Effector CD8-positive, alpha-beta T cell (primary cell): ENCODE results near the gene ALOX12B.
"Not testable (repeated sequence)": the region's sequence is repeated elsewhere in the genome, so short reads cannot be mapped to it uniquely, and the experiment has no call there.

Source experiments
- DNase-seq: peaks from one replicate; lab custom pipeline; 2025; lab: John Stamatoyannopoulos, UW

ALOX12B gene

DNA sequence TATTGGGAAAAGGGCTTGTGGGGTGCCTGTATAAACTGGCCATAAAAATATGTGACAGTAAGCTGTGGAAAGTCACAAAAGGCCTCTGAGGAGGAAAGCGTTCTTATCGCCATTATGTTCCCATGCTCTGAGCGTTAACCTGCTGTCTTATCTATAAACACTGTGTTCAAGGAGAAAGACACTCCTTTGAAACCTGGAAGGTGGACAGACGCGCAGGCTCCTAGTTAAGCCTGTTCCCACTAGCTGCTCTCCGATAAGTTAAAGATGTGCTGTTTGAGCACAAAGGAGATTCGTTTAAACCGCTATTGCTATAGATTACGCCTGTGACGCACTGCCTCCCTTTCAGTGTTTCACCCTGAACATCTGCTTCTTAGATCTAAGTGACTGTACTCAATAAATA lies 5.2 kb downstream of the ALOX12B start:
- no peak for DNase-seq

DNA sequence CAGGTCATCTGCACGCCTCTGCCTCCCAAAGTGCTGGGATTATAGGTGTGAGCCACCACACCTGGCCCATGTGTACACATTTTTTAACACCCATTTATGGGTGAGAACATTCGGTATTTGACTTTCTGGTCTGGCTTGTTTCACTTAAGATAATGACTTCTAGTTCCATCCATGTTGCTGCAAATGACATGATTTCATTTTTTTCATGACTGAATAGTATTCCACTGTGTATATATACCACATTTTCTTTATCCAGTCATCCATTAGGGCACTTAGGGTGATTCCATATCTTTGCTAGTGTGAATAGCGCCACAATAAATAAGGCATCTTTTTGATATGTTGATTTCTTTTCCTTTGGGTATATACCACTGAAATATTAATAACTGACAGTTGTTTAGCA lies 5.6 kb downstream of the ALOX12B start:
- DNase-seq = no peak

DNA sequence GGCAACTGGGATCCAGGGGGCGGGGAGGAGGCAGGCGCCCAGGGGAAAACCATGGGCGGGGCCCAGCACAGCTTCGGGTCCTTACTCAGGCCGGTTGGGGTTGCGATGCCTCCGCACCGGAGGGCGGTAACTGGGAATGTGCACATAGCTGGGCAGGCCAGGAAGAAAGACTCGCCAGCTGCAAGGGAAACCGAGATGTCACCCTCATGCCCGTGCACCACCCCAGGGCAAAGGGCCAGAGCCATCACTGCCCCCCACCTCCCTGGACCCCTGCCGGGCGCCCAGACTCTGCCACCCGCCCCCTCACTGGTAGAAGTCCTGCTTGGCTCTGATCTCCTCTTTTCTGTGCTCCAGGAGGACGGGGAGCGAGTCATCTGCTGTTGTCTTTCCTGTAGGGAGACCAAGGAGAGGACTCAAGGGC lies 6.7 kb downstream of the ALOX12B start:
- no peak for DNase-seq

DNA sequence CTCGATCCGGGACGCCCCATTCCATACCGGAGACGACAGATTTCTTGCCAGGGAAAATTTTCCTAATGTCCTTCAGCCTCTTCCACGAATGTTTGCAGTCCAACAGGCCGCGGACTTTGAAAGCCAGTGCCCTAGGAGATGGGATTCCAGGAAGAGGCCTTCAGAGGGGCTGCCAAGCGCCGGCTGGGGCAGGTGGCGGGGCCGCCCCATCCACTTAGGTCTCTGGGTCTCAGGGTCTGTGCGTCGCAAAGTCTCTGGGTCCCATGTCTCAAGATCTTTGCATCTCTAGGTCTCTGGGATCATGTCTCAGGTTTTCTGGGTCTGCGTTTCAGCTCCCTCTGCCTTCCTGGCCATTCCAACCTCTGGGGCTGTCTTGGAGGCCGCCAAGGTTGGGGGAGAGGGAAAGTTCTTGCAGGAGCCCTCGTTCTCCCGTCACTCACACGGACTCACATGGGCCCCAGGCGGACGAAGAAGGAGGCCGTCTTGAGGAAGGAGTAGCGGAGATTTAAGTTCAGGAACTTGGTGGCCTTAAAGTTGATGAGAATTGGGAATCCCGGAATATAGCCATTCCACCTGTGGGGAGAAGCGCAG lies 7.2 kb downstream of the ALOX12B start:
- no peak for DNase-seq

DNA sequence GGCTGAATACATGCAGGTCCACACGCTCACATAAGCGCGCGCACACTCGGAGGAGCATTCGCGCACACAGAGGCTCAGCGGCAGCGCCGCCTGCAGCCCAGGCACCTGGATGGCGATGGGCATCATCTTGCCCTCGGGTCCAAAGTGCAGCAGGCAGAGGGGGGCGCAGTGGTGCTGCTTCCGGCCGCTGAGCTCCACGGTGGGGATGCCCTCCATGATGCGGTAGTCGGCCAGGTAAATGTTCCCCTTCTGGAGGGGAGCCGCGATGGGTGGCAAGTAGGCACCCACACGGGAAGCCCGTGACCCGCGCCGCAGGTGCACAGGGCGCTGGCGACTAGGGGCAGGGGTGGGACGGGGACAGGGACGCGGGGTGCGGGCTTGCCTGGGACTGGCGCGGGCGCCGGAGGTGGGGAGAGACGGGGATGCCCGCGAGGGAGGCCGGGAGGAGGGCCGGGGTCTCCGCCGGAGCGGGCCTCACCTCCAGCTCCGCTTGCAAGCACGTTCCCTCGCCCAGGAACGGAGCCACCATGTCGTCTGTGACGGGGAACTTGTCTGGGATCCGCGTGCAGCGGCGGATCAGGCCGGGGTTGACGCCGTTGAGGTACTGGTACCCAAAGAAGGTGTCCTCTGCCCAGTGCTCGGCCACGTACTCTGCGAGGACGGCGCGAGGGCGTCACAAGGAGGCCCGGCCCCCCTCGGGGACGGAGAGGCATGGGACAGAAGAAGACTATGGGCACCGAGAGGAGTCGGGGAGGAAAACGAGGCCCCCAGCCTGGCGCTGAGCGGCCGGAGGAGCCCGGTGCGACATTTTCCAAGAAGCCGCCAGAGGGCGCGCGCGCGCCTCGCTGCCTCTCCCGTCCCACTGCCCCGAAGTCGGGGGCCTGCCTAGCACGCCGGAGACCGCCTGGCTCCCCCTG lies 8.0 kb downstream of the ALOX12B start:
- DNase-seq = peak; percentile 64

DNA sequence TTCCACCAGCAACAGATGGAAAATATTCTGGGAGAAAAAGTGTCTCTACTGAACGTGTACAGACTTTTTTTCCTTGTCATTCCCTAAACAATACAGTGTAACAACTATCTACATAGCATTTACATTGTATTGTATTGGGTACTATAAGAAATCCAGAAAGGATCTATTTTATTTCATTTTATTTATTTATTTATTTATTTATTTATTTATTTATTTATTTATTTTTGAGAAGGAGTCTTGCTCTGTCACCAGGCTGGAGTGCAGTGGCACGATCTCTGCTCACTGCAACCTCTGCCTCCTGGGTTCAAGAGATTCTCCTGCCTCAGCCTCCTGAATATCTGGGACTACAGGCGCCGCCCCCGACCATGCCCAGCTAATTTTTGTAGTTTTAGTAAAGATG lies 9.6 kb downstream of the ALOX12B start:
- DNase-seq = not testable (repeated sequence)

DNA sequence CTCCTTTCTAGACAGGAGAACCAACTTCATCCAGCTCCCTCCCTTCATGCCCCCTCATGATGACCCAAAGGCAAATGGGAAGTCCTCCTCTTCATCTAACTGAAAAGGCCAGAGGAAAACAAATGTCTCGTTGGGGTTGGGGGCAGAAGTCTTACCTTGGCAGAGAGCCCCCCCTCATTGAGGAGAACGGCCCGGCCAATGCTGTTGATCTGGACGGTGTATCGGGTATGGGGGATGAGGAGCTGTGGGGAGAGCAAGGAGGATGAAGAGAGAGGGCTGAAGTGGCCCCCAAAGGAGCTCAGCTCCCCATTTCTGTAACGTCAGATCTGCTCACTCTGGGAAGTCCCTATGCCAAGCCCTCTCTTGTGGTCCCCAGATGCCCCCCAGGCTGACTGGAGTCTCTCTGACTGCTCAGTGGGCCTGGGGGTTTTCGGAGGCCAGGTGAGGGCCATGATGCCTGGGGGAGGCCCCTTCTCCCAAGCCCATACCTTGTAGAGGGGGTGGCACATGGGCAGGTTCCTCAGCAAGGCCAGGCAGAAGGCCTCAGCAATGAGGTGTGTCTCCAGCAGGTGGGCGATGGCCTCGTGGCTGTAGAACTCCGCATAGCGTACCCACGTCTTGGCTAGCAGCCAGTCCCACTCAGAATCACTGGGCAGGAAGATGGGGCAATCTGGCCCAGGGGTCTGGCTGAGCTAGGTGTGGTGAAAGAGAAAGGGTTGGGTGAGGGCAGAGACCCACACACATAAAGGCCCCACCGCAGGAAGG lies 10.8 kb downstream of the ALOX12B start:
- no peak for DNase-seq

DNA sequence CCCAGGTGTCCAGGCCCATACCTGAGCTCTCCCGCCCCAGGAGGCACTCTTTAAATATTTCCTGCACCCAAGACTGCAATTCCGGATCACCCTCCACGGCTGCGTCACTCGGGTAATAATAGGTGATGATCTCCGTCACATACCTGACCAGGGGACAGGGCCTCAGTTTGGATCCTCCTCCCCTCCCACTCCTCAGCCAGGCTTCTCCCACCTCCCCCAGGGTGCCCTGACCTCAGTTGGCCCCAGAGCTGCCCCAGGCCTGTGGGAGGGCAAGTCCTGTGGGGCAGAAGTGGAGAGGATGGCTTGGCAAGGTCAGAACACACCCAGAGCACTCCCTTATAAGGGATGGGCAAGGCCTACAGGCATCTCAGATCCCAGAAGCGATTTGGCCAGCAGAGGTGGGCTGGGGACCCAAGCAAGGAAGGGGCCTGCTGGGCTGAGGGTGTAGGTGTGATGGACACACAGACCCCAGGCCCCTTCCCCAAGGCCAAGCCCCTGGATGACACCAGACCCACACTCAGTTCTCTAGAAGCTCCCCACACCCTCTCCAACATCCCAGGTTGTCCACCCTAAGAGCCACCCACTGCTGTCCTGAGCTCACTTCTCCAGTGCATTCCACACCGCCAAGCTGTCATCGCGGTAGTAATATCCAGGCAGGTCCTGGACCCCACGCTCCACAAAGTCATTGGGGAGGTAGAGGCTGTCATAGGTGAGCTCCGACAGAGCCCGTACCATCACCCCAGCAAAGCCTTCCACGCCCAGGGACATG lies 11.8 kb downstream of the ALOX12B start:
- no peak for DNase-seq

DNA sequence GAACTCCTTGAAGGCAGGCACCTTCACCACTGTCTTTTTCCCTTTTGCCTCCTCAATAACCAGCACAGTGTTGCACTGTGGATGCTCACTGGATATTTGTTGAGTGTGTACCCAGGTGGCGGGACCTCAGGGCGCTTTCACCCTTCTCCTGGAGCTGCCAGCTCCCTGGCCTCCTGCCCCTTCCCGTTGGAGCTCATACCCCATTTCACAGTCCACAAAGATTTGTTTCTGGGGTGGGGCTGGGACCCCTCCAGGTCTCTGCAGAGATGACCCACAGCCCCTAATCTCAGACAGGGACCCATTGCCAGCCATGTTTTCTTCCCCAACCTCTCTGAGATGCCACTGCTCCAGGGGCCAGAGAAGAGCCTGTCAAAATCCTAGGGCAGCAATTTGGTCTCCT lies 12.4 kb downstream of the ALOX12B start:
- DNase-seq = no peak

DNA sequence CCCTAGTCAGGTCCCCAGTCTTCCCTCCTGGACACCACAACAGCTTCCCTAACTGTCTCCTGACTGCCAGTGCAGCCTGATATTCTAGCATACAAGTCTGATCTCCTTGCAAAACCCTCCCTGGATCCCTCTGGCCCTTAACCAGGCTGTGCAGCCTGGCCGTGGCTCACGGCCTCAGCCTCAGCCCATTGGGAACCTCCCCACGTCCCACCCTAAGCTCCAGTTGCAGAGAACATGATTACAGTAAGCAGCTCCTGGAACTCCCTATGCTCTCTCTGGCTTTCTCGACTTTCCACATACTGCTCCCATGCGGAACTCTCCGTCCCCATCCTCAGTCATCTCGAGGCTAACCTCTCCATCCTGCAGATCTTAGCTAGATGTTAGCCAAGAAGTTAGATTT lies 13.0 kb downstream of the ALOX12B start:
- DNase-seq = no peak

DNA sequence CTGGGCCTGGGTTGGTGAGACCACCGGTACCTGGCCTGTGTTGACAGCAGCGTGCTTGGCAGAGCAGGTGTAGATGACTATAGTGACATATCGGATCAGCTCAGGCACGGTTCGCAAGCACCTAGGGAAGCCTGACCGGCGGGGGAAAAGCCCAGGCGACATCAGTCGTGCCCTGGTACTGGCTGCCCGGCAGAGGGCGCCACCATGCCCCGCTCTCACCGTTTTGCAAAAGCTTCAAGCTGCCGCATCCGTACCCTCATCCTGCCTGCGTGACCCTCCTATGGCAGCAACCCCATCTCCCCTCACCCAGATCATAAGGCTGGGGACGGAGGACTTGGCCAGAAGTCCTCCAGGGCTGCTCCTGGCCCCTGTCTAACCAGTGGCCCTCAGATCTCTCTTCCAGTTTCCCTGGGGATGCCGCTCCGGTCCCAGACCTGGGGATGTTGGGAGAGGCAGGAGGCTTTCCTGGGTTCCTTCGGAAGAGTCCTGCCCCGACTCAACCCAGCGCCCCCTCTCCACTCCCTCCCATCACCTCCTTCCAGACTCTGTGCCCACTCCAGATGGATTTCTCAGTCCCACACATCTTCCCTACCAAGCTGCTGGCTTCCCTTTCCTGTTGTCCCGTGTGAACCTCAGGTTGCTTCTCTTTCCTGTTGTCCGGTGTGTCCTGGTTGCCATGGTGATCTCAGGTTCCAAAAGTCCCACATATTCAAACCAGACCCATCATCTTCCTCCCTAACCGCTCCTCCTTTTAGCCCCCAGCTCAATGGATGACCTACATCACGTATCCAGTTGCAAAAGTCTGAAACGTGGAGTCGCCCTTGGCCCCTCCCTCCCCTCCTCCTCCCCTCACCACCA lies 13.7 kb downstream of the ALOX12B start:
- peak; percentile 76 for DNase-seq

DNA sequence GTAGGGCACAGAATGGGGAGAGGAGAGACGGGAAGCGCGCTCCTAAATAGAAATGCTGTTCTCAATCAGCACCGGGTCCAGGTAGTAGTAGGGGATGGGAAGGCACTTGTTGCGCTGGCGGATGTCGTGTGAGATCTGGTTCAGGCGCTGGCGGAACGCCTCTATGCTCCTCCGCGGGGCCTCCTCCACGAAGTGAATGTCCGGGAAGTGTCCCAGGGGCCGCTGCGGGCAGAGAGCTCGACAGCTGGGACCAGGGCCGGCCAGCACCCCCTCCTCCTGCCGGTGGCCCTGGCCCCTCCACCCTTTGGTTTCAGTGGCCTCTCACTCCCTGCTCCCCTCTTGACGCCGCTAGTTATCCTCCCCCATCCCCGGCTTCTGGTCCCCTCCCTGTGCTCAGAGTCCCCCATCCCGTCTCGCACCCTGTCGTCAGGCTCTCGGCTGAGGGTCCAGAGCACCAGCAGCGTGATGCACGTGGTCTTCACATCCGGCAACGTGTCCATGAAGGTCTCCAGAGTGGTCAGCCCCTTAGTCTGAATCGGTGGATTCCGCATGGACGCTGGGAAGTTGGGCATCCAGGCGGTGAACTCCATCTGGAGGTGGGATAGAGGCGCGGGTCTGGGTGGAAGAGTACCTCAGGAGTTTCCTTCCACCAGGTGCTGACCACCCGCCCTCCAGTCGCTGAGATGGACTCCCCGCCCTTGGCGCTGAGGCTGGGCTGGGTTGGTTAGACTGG lies 14.6 kb downstream of the ALOX12B start:
- DNase-seq = no peak

DNA sequence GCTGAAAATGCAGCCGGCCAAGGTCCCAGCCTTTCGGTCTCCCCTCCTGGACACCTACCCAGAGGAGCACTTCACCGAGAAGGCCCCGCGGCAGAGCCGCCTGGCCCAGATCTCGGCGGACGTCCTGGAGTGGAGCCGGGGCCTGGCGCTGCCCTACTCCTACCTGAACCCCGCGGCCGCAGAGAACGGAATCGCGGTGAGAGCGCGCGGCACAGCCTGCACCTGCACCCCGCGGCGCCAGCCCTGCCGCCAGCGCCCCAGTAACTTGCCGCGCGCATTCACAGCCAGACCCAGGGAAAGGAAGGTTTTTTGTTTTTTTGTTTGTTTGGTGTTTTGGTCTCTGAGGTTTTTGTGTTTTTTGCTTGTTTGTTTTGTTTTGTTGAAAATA lies 15.2 kb downstream of the ALOX12B start:
- DNase-seq = no peak

DNA sequence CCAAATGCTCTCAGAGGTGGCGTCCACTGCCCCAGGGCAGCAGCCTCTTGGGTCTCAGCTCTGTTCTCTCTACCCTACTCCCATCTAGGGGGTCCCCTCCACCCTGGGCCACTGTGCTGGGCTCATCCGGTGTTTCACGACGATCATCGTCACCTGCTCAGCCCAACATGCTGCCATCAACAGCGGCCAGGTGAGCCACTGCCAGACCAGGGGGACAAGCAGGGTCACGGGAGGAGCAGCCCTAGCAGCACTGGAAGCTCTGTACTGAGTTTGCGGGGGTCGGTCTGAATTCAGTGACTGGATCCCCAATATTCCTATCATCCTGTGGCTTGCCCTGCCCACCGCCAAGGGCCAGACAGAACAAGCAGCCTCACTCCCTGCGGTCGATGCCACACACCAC lies 16.0 kb downstream of the ALOX12B start:
- no peak for DNase-seq

DNA sequence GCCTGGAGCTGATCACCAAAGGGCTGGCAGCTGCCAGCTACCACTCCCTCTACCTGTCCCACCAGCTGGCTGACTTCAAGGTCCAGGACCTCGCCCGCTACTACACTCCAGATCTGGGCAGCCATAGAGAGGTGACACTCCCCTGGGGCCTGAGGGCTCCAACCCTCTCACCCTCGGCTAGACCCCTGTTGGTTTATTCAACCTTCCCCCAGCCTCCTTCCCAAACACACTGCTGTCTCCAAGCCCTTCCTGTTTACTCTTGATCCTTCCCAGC lies 18.0 kb downstream of the ALOX12B start:
- DNase-seq = no peak

DNA sequence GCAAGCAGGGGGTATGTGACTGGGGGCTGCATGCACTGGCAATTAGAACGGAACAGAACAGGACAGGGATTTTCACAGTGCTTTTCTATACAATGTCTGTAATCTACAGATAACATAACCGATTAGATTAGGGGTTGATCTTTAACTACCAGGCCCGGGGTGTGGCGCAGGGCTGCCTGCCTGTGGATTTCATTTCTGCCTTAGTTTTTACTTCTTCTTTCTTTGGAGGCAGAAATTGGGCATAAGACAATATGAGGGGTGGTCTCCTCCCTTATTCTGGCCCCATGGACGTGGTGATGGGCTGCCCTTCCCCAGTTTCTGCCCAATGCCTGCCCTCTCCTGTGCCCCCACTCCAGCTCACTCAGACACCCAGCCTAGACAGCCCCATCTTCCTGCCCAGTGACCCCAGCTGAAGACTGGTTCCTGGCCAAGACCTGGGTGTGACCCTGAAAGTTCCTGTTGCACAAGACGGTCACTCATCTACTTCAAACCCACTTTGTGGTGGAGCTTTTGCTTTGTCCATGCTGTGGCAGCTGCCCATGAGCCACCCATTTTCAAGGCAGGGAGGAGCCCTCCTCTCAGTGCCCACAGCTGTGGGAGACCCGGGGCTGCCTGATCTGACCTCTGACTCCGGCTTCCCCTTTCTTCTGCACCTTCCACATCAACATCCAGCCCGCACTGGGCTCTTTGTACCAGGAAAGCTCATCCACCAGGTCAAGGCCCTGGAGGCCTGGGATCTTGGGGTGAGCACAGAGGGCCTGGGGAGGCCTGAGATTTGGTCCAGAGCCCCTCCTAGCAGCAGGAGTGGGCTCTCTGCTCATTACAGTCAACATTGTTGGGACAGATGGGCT lies 18.6 kb downstream of the ALOX12B start:
- DNase-seq = no peak

DNA sequence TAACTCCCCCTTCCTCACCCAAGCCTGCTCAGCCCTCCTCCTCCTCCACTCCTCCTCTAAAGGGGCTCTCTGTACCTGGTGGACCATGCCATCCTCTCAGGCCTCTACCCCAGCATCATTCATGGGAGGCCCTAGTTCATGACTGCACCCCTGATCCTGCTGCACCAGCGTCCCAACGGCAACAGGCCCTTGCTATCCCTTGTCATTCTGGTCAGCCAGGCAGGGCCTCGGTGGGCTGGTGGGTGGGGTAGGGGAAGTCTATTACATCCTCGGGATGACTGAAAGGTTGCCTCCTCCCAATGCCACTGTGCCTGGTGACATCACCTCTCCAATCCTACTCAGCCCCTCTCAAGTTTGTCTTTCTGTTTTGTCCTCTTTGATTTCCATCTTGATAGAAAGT lies 19.7 kb downstream of the ALOX12B start:
- no peak for DNase-seq

DNA sequence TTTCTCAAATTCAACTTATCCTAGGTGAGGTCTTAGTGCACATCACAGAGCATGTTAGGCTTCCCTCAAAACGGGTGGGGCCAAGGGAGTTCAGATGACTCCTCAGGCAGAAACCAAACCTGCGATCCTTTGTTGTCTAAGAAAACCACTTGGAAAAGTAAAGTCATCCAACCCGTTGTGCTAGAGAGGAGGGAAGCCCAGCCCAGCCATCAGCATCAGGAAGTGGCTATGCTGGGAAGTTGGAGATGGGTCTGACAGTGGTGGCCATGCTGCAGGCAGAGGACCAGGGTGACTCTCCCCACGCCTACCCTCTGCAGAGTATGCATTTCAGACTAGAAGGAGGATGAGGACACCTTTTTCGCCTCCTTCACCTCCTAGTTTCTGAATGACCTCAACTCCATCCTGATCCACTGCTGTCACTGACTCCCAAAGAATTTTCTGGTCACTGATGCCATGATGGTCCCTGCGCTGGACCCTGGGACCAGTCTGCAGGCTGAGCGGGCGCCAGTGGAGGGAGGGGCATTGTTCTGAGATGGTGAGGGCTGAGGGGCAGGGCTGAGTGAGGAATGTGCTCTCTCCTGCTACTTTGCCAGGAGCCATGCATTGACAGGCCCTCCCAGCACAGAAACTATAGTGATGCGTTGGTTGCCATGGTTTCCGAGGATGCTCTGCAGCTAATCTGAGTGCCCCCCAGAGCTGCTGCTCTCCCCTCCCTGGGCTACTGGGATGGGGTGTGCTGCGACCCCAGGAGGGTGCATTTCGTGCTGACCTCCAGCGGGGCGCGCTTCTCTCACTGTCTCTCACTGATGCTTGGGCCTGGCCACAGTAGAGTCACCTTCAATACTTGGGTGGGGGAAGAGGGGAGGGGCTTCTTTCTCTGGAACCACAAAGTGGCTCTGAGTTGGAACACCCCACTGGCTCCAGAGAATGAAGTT lies 20.4 kb downstream of the ALOX12B start:
- no peak for DNase-seq
